Endometrial microvascular endothelial cells (primary cell): ENCODE data around the gene TRIO. TPM values are rescaled to one million over a fixed set of nuclear protein-coding genes. Genes with fewer than 3 reads are reported as not detected.

Experiments used
- in situ Hi-C: cut with HindIII; loops from 2 replicates; pipeline ENCODE4 v1.10.0; 2017; ENCODE audit warnings: low sequenced_read_pairs, low pct_unique_long_range_greater_than_20kb; ENCODE audit errors: inconsistent ontology term
- total RNA-seq: library from RNA; depleted of rRNA; stranded (reverse); fragments of >200 nt; gene quantifications from one replicate; pipeline ENCODE4 v1.2.3, GENCODE V29; 2015; ENCODE audit errors: inconsistent ontology term

The TRIO gene
- total RNA-seq, 1 donor from 2014 or later, result 97.2 TPM

- in situ Hi-C loops, result loop anchor here (25.0 kb wide), 1 partner anchor 299 kb away; no protein-coding TSS in a partner anchor
Measured at GRCh38 chr5:14286007-14286406, 142.9 kb downstream of the TRIO start.

GRCh38 chr5:14286574-14287421 lies 143.7 kb downstream of the TRIO start:
- in situ Hi-C loops, result loop anchor here (25.0 kb wide), 1 partner anchor 299 kb away; no protein-coding TSS in a partner anchor

GRCh38 chr5:14292766-14293658 lies 149.9 kb downstream of the TRIO start:
- in situ Hi-C loops, result loop anchor here (25.0 kb wide), 1 partner anchor 306 kb away; no protein-coding TSS in a partner anchor

DNA sequence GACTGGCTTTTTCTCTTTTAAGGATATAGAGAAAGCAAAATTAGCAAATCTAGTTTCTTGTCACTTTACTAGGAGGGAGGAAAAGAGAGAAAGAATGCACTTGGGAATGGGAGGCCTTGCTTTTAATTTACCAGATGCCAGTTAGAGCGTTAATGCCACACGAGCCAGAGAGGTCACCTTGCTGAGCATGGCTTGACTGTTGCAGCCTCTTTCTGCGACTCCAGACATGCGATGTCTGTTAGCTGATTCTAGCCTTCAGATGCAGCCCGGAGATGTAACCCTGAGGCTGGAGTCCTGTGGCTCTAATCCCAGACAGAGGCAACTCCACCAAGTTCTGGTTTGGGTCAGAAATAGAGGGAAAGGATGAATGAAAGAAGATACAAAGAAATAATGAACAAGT lies 152.5 kb downstream of the TRIO start:
- in situ Hi-C loops, result loop anchor here (25.0 kb wide), 1 partner anchor 308 kb away; no protein-coding TSS in a partner anchor

DNA sequence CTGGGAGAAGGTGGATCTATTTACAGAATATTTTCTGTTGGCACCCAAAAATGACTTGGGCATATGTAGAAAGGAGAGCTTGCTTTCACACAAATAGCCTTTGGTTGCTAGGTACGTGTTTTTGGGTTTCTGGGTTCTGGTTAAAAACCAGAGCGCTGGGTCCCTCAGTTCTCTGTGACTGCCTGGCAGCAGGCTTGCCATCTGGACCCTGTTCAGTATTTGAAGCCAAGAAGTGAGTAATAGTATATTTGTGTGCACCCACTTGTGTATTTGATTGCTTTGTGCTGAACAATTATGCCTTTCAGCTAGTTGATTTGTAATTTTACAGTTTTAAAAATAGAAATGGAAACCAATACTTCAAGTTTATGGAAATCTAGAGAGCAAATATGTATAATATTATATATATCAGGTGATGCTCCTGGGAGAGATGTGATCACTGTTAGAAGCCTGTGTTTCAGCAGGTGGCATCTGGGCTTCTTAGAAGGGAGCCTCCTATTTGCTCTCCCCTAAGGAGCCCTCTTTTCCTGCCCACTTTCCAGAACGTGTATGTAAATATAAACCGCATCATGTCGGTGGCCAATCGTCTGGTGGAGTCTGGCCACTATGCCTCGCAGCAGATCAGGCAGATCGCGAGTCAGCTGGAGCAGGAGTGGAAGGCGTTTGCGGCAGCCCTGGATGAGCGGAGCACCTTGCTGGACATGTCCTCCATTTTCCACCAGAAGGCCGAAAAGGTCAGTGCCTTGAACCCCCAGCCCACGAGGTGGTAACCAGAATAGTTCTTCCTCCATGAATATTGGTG lies 153.6 kb downstream of the TRIO start:
- in situ Hi-C loops, result loop anchor here (25.0 kb wide), 1 partner anchor 309 kb away; no protein-coding TSS in a partner anchor

- in situ Hi-C loops, result loop anchor here (25.0 kb wide), 1 partner anchor 310 kb away; no protein-coding TSS in a partner anchor
Measured at GRCh38 chr5:14297697-14298096, 154.6 kb downstream of the TRIO start.

GRCh38 chr5:14298126-14298847 lies 155.1 kb downstream of the TRIO start:
- in situ Hi-C loops, result loop anchor here (25.0 kb wide), 1 partner anchor 311 kb away; no protein-coding TSS in a partner anchor

DNA sequence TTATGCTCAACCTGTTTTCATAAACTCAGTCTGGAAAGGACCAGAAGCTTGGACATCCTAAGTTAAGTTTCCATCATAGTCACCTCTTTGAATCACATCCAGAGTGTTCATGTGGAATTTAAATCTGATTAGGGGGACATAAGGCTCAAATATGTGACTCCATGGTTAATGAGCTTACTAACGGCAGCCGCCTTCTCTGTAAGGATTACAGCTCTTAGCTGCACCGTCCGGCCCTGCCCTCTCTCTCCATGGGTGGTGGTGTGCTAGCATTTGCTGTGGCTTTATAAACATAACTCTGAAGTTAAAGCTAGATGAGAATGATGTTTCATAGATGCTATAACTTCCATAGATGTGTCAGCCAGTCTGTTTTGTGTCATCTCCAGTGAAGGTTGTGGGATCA lies 156.5 kb downstream of the TRIO start:
- in situ Hi-C loops, result loop anchor here (25.0 kb wide), 1 partner anchor 312 kb away; no protein-coding TSS in a partner anchor

- in situ Hi-C loops, result no loop called here
Measured at GRCh38 chr5:14301186-14301585, 158.0 kb downstream of the TRIO start.

DNA sequence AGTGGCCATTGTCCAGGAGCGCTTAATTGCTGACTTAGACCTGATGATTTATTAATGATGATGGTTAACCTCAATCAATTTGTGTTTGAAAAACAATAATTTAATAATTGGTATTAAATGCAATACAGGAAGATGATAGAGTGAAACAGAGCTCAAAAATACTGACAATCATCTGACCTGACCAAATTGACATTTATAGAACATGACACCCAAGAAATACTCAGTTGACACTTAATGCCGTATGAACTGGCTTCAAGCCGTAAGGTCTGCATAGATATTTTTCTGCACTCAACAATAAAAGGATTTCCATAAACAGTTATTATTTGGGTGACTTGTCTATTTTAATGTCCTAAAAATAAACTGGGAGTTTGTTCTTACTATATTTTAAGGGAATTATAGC lies 159.2 kb downstream of the TRIO start:
- in situ Hi-C loops, result no loop called here

DNA sequence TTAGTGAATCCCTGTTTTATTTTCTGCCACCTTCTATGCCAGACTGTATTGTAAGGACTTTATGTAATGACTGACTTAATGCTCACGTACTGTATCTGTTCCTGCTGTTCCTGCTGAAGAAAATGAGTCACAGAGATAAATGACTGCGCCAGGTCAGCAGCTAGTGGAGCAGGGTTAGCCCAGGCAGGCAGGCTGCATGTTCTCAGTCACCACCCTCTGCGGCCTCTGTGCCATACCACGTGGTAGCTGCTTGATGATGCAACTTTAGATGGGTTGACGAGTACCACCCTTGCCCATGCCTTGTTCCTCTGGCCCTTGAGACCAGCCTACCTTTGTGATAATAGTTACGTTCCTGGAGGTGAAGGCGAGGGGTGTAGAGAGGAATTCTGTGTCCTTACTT lies 161.9 kb downstream of the TRIO start:
- in situ Hi-C loops, result no loop called here

DNA sequence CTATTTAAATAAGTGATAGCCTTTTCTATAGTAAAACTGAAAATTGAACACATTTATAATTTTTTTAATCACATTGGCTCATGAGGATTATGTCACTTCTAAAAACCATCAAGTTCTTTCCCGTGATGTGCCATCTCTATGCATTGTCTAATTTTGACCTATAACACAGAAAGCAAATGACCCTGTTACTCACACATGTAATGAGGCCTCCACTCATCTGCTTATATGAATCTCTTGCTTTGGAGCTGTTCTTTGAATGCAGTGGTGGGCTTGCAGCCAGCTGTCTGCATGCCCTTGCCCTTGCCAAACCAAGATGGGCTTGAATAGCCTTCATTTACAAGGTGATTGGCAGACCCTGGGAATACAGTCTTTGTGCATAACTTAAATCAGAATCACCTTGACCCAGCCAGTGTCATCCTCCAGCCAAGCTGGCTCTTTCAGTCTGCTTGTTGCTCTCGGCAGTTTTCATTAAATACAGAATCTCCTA lies 163.2 kb downstream of the TRIO start:
- in situ Hi-C loops, result no loop called here

GRCh38 chr5:14308384-14309154 lies 165.4 kb downstream of the TRIO start:
- in situ Hi-C loops, result no loop called here

- in situ Hi-C loops, result no loop called here
Measured at GRCh38 chr5:14309199-14309598, 166.1 kb downstream of the TRIO start.

- in situ Hi-C loops, result no loop called here
Measured at GRCh38 chr5:14309878-14310531, 166.9 kb downstream of the TRIO start.

DNA sequence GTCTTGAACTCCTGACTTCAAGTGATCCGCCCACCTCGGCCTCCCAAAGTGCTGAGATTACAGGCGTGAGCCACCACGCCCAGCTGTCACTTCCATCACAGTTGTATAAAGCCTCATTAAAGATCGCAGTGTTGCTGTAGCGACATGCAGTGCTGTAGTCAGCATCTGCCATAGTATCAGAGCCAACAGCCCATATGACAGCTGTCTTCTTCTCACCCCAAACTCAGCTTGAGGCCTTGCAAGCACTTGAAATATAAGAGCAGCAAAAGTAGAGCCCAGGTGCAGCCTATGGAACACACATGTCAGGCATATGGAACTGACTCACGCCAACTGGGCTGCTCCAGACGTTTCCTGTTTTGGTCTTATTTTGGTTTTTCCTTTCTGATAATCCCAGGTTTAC lies 167.8 kb downstream of the TRIO start:
- in situ Hi-C loops, result no loop called here
